ENCODE data around the gene AKNAD1.

AKNAD1 gene

DNA sequence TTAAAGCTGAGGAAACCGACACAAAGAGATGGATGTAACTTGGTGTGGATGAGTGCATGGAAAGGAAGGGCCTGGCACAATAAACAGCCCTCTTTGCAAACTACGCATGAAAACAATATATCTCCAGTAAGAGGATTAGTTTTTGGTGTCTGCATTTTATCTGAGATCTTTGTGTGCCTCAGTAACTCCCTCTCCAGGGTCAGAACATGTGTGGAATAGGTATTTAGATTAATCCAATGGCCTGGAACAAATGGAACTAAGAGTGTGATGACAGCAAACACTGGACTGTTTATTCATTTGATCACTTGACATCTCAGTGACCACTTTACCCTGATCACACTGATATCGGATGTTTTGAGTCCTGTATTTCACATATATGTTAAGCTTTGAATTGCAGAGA is 45.3 kb downstream of the AKNAD1 start:
- H3K4me3 ChIP-seq (ENCODE audit: low read depth, low read length): no peak overlapping the region
- no peaks in the 10 kb centered on the region for H3K27me3 ChIP-seq
- DNase-seq: no peak
- H3K9me3 ChIP-seq: no peaks in the 10 kb centered on the region
- H3K36me3 ChIP-seq: no peaks in the 10 kb centered on the region
- no peak for TF ChIP-seq CTCF (IDR thresholded peaks at IDR 0.05; ENCODE audit: low read depth, low read length)
- H3K4me1 ChIP-seq: peaks cover 17% of the 10 kb centered on the region

DNA sequence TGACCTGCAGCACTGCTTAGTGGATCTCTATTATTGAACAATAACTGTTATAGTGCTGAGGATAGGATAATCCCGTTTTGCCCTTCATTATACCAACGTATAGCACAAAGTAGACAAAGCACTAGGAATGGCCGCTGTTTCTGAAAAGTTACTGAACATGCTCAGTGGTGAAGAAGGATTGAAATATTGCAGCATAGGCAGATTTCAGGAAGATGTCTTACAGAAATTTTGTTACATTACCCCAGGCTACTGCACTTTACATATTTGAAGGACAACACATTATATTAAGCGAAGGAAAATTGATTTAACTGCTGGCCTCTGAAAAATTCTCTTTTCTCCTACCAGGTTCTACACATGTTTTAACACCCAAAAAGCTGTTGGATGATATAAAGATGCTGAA is 48.5 kb downstream of the AKNAD1 start:
- no peaks in the 10 kb centered on the region for H3K9me3 ChIP-seq
- no peak for DNase-seq
- no peak overlapping the region for H3K4me3 ChIP-seq (ENCODE audit: low read depth, low read length)
- H3K4me1 ChIP-seq: no peaks in the 10 kb centered on the region; the same call in 1 of the 2 replicates
- TF ChIP-seq CTCF (IDR thresholded peaks at IDR 0.05; ENCODE audit: low read depth, low read length): no peak
- H3K27me3 ChIP-seq: no peaks in the 10 kb centered on the region
- H3K36me3 ChIP-seq: no peaks in the 10 kb centered on the region; the same call in 1 of the 2 replicates

GRCh38 chr1:108803548-108803947 is 53.3 kb downstream of the AKNAD1 start:
- Histone ChIP-seq H3K4me1 (no peaks in the 10 kb centered on the region), H3K9me3 (no peaks in the 10 kb centered on the region), H3K36me3 (no peaks in the 10 kb centered on the region; the same call in 1 of the 2 replicates), H3K4me3 (ENCODE audit: low read depth, low read length) (no peak overlapping the region), H3K27me3 (no peaks in the 10 kb centered on the region)
- TF ChIP-seq CTCF (IDR thresholded peaks at IDR 0.05; ENCODE audit: low read depth, low read length): no peak
- no peak for DNase-seq

GRCh38 chr1:108801101-108801500 is 55.8 kb downstream of the AKNAD1 start:
- H3K9me3 ChIP-seq: no peaks in the 10 kb centered on the region
- no peak overlapping the region for H3K4me3 ChIP-seq (ENCODE audit: low read depth, low read length)
- DNase-seq: no peak
- no peak for TF ChIP-seq CTCF (IDR thresholded peaks at IDR 0.05; ENCODE audit: low read depth, low read length)
- H3K4me1 ChIP-seq: no peaks in the 10 kb centered on the region
- no peaks in the 10 kb centered on the region for H3K27me3 ChIP-seq
- H3K36me3 ChIP-seq: no peaks in the 10 kb centered on the region; the same call in 1 of the 2 replicates

DNA sequence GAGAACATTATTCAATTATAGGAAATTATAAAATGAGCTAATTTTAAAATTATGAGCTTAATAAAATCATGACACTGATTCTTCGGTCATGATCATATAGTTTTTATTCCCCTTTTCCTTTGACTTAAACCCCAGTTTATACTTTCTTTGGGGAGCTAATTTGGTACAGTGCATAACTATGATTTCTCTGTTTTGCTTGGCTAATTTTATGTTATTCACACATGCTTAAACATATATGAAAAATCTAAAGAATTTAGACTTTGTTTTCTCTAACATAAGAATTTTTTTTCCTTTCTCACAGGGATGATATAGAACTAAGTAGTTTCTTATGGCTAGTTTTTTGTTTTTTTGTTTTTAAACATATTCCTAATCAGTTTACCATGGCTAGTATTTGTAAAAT is 57.9 kb downstream of the AKNAD1 start:
- no peak for TF ChIP-seq CTCF (IDR thresholded peaks at IDR 0.05; ENCODE audit: low read depth, low read length)
- peaks cover 3% of the 10 kb centered on the region; the same call in 1 of the 2 replicates for H3K36me3 ChIP-seq

GRCh38 chr1:108792420-108792819 is 64.5 kb downstream of the AKNAD1 start:
- Histone ChIP-seq H3K27me3 (no peaks in the 10 kb centered on the region), H3K9me3 (no peaks in the 10 kb centered on the region), H3K36me3 (peaks cover 3% of the 10 kb centered on the region; the same call in 1 of the 2 replicates), H3K4me3 (ENCODE audit: low read depth, low read length) (no peak overlapping the region), H3K4me1 (no peaks in the 10 kb centered on the region)
- no peak for TF ChIP-seq CTCF (IDR thresholded peaks at IDR 0.05; ENCODE audit: low read depth, low read length)
- no peak for DNase-seq

More for the DNA sequence above, 57.9 kb downstream of the AKNAD1 start:
- no peak for DNase-seq
- Histone ChIP-seq H3K27me3 (no peaks in the 10 kb centered on the region), H3K9me3 (no peaks in the 10 kb centered on the region), H3K4me1 (no peaks in the 10 kb centered on the region), H3K4me3 (ENCODE audit: low read depth, low read length) (no peak overlapping the region)

Data from BE2C (cell line).